HepG2 (cell line): ENCODE measurements around the gene ASXL1. TPM values are rescaled to one million over a fixed set of nuclear protein-coding genes. Genes with fewer than 3 reads are reported as not detected.

Source experiments
- CBFB ChIP-seq: sonication (generic); formaldehyde crosslinking; IDR thresholded peaks from 2 replicates; pipeline ENCODE4 v1.4.0; 2020; ENCODE audit warnings: missing genetic modification reagents
- MLX ChIP-seq: IDR thresholded peaks from 2 replicates; pipeline ENCODE4 v1.6.1; 2016
- MYC ChIP-seq: sonication (generic); formaldehyde crosslinking; IDR thresholded peaks from 2 replicates; pipeline ENCODE4 v1.9.0; 2021; ENCODE audit warnings: missing genetic modification reagents, borderline replicate concordance
- PATZ1 ChIP-seq: sonication (generic); formaldehyde crosslinking; IDR thresholded peaks from 2 replicates; pipeline ENCODE4 v1.4.0; 2020; ENCODE audit warnings: missing genetic modification reagents
- PRPF4 ChIP-seq: fragments of 200-400 bp; formaldehyde crosslinking; IDR thresholded peaks from 2 replicates; pipeline ENCODE4 v1.6.1; 2016; ENCODE audit warnings: low read length, low read depth; ENCODE audit not compliant: poor library complexity, severe bottlenecking
- RFXANK ChIP-seq: IDR thresholded peaks from 2 replicates; pipeline ENCODE4 v1.6.1; 2016
- USF2 ChIP-seq, 2 experiments: sonication (generic) in 1 of 2; formaldehyde crosslinking in 1 of 2; IDR thresholded peaks; 2 replicates each; pipeline versions ENCODE4 v1.5.1 to v1.6.1; 2011 to 2020; ENCODE audit warnings: borderline replicate concordance in 1 of 2, low read depth in 1 of 2, low read length in 1 of 2, mild to moderate bottlenecking in 1 of 2, missing genetic modification reagents in 1 of 2, moderate library complexity in 1 of 2
- ZFP1 ChIP-seq: IDR thresholded peaks from 2 replicates; pipeline ENCODE4 v1.6.1; 2016
- ZNF260 ChIP-seq: sonication (generic); formaldehyde crosslinking; IDR thresholded peaks from 2 replicates; pipeline ENCODE4 v1.4.0; 2020; ENCODE audit warnings: missing genetic modification reagents, low read depth, mild to moderate bottlenecking, borderline replicate concordance
- ZNF576 ChIP-seq: sonication (generic); formaldehyde crosslinking; IDR thresholded peaks from 2 replicates; pipeline ENCODE4 v1.4.0; 2020; ENCODE audit warnings: mild to moderate bottlenecking, missing genetic modification reagents
- ZNF607 ChIP-seq: sonication (generic); formaldehyde crosslinking; IDR thresholded peaks from 2 replicates; pipeline ENCODE4 v1.5.1; 2020; ENCODE audit warnings: missing genetic modification reagents, mild to moderate bottlenecking, borderline replicate concordance
- ZNF775 ChIP-seq: sonication (generic); formaldehyde crosslinking; IDR thresholded peaks from 2 replicates; pipeline ENCODE4 v1.4.0; 2020; ENCODE audit warnings: missing genetic modification reagents, mild to moderate bottlenecking, moderate library complexity, borderline replicate concordance
- ZSCAN21 ChIP-seq: sonication (generic); formaldehyde crosslinking; IDR thresholded peaks from 2 replicates; pipeline ENCODE4 v1.8.0; 2022; ENCODE audit warnings: mild to moderate bottlenecking, missing genetic modification reagents, moderate library complexity, borderline replicate concordance
- polyA plus RNA-seq, 8 experiments: library from polyadenylated mRNA; depleted of rRNA in 3 of 8; stranded (reverse) in 7 of 8; unstranded in 1 of 8; fragments of >200 nt; fragmentation: Illumina TruSeq in 4 of 8; extraction: Trizol in 4 of 8; gene quantifications; 2 replicates each; pipeline versions ENCODE4 v1.2.1 to v1.2.3, GENCODE V29; 2011 to 2016; ENCODE audit warnings: low read depth in 4 of 8, missing spikeins in 1 of 8, mixed read lengths in 1 of 8; ENCODE audit not compliant: insufficient read depth in 1 of 8
- total RNA-seq, 5 experiments: library from RNA; depleted of rRNA; stranded (reverse); fragments of >200 nt; fragmentation: Illumina TruSeq; extraction: Trizol; gene quantifications; 2 replicates each; pipeline ENCODE4 v1.2.3, GENCODE V29; 2016; ENCODE audit warnings: low read depth in 1 of 5
- TF ChIP-seq, protein P1 (sequence below): sonication (generic); formaldehyde crosslinking; IDR thresholded peaks from 2 replicates; pipeline ENCODE4 v1.9.0; 2021; ENCODE audit warnings: missing genetic modification reagents, mild to moderate bottlenecking, borderline replicate concordance
- TF ChIP-seq, protein P2 (sequence below): conservative IDR thresholded peaks from 2 replicates; pipeline ENCODE4 v1.6.1; 2018; ENCODE audit warnings: missing genetic modification reagents

ASXL1 gene
- total and polyA plus RNA-seq, 2 of the 13 experiments (the other 11 are each of a cell fraction or from before 2014, with no cell fraction given), result 62.1 to 74.8 TPM

- peak; percentile 97 for TF ChIP-seq PATZ1 (CRISPR knock-in tag)
- peak; percentile 68; the same call in 1 of the 2 replicates for TF ChIP-seq ZNF576 (CRISPR knock-in tag)
- peak; percentile 61 for TF ChIP-seq PRPF4
- peak; percentile 15; the same call in 1 of the 2 replicates for TF ChIP-seq ZFP1 (CRISPR knock-in tag)
- peak; percentile 91; the same call in 1 of the 2 replicates for TF ChIP-seq ZNF260 (CRISPR knock-in tag)
- TF ChIP-seq USF2 (IDR thresholded peaks at IDR 0.05; ENCODE audit: low read depth, low read length), result no peak
- no peak for TF ChIP-seq USF2 (CRISPR knock-in tag; IDR thresholded peaks at IDR 0.05; ENCODE audit: borderline replicate concordance)
- 0 out of 2 replicates have a peak, but pooled peaks have one; percentile 26 for TF ChIP-seq ZSCAN21
- peak; percentile 94 for TF ChIP-seq ZNF607 (CRISPR knock-in tag)
- TF ChIP-seq, protein P1, sequence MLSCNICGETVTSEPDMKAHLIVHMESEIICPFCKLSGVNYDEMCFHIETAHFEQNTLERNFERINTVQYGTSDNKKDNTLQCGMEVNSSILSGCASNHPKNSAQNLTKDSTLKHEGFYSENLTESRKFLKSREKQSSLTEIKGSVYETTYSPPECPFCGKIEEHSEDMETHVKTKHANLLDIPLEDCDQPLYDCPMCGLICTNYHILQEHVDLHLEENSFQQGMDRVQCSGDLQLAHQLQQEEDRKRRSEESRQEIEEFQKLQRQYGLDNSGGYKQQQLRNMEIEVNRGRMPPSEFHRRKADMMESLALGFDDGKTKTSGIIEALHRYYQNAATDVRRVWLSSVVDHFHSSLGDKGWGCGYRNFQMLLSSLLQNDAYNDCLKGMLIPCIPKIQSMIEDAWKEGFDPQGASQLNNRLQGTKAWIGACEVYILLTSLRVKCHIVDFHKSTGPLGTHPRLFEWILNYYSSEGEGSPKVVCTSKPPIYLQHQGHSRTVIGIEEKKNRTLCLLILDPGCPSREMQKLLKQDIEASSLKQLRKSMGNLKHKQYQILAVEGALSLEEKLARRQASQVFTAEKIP, result no peak
- 0 out of 2 replicates have a peak, but pooled peaks have one; percentile 72 for TF ChIP-seq ZNF775 (CRISPR knock-in tag)
- TF ChIP-seq CBFB (CRISPR knock-in tag), result peak; percentile 91
- TF ChIP-seq, protein P2, sequence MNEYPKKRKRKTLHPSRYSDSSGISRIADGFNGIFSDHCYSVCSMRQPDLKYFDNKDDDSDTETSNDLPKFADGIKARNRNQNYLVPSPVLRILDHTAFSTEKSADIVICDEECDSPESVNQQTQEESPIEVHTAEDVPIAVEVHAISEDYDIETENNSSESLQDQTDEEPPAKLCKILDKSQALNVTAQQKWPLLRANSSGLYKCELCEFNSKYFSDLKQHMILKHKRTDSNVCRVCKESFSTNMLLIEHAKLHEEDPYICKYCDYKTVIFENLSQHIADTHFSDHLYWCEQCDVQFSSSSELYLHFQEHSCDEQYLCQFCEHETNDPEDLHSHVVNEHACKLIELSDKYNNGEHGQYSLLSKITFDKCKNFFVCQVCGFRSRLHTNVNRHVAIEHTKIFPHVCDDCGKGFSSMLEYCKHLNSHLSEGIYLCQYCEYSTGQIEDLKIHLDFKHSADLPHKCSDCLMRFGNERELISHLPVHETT (CRISPR knock-in tag), result peak; percentile 75
- peak; percentile 10; the same call in 1 of the 2 replicates for TF ChIP-seq MLX (CRISPR knock-in tag)
- no peak for TF ChIP-seq RFXANK (CRISPR knock-in tag)
- peak; percentile 80 for TF ChIP-seq MYC (CRISPR knock-in tag)
These were observed 117.1 kb downstream of the ASXL1 start (continued) for GRCh38 chr20:32474967-32475811.
